GM10266 (cell line): Measurements from ENCODE around the gene SLC6A9.

Experiments
- DNase-seq: peaks from one replicate; pipeline ENCODE4 v3.0.0; 2012; ENCODE audit errors: extremely low spot score
- CTCF ChIP-seq: IDR thresholded peaks from 2 replicates; pipeline ENCODE4 v1.5.1; 2012; ENCODE audit warnings: mild to moderate bottlenecking, low read depth; ENCODE audit not compliant: control insufficient read depth, insufficient read depth; ENCODE audit errors: missing control alignments

The SLC6A9 gene

DNA sequence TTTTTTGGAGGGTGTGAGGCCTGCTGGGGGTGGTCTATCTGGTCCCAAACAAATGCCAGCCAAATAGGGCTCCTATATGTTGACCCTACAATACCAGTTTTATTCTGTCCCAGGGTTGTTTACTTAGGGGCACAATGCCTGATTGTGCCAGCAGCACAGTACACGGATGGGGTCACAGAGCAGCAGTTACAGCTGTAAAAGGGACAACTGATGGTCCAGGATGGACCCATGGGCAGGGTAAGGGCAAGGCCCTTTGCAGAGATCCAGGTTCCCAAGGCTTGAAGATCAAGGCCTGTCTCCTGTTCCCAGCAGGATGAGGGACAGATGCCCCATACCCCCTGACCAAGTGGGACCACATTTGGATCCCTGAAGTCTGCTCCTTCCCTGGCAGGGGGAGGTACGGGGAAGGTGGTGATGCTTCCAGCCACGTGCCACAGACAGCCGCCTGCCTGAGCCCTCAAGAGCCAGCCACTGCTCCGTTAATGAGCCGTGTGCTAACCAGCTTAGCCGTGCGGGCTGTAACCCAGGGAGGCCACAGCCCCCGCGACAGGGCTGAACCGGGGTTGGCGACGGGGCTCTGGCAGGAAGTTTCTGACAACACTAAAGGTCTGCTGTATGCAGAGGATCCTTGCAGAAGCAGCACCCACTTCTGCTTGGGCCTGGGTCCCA is 18.2 kb downstream of the SLC6A9 start:
- DNase-seq, result no peak
- no peak for TF ChIP-seq CTCF

DNA sequence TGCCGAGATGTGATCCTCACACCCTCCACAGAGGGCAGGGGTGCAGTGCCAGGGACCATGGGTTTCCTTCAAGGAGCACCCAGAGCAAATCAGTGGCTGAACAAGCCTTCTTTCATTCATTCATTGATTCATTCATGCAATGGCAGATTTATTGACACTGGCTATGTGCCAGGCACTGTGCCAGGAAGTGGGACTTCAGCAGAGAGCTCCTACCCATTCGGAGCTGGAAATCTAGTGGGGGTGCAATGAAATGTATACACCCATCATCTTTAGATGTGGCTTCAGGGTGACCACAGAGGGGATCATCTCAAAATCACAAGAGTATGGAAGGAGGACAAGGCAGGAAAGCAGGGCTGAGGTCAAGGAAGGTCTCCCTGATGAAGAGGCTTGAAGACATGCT is 18.9 kb downstream of the SLC6A9 start:
- no peak for TF ChIP-seq CTCF
- DNase-seq, result no peak

GRCh38 chr1:44010935-44011471 is 20.3 kb downstream of the SLC6A9 start:
- TF ChIP-seq CTCF, result no peak
- no peak for DNase-seq

DNA sequence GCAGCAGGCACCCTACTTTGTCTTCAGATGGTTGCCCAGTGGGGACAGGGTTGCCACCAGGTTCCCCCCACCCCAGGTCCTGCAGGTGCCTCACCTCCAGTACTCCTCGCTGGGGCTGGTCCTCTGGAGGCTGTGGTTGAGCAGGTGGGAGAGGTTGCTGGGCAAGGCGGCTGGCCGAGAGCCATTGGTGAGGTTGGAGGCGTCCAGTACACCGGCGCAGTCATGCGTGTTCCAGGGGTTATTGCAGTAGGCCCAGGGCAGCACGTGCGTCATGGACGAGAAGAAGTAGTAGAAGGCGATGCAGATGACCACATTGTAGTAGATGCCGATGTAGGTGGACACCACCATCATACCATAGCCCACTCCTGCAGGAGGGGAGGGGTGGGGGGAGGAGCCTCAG is 23.0 kb downstream of the SLC6A9 start:
- TF ChIP-seq CTCF, result no peak
- DNase-seq, result no peak

DNA sequence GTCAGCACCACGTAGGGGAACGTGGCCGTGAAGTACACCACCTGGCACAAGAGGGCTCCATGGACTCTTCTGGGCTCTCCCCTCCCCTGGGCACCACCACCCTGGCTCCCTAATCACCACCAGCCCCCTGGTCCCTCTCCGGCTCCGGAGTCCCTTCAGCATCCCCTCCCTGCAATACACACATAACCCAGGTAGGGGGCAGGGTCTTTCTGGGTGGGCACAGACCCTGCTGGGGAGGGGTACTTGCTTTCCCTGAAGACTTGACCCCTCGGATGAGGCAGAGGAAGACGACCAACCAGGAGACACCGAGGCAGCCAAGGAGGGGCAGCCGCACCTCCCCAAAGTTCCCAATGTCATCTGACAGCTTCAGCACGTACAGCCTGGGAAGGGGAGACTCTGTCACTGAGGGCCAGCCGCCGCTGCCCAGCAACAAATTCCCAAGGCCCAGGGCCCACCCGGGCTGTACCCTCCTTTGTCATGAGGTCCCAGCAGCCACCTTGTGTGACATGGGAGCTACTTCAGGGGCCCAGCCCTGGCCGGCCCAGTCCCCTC is 28.6 kb downstream of the SLC6A9 start:
- no peak for DNase-seq
- TF ChIP-seq CTCF, result no peak

GRCh38 chr1:44002165-44002564 is 29.1 kb downstream of the SLC6A9 start:
- DNase-seq, result no peak
- no peak for TF ChIP-seq CTCF

GRCh38 chr1:44000122-44000665 is 31.1 kb downstream of the SLC6A9 start:
- no peak for TF ChIP-seq CTCF
- no peak for DNase-seq
